GM18507 (cell line): Measurements from ENCODE around the gene FOXD4L4.
"Not testable (repeated sequence)": the region's sequence is repeated elsewhere in the genome, so short reads cannot be mapped to it uniquely, and the experiment has no call there.

Experiments
- DNase-seq: peaks from one replicate; pipeline ENCODE4 v3.0.0; 2011; ENCODE audit warnings: low read depth; ENCODE audit not compliant: insufficient read length; ENCODE audit errors: extremely low spot score
- FAIRE-seq: peaks from 2 replicates; lab custom pipeline; 2011; peaks lifted over from hg19 to GRCh38; lab: Jason Lieb, UNC

The FOXD4L4 gene

GRCh38 chr9:65737096-65737564 is at the start of gene FOXD4L4:
FOXD4L4 (plus strand) TSS chr9:65737146; CDS start chr9:65737146, 0 bp downstream.
- not testable (repeated sequence) for FAIRE-seq

GRCh38 chr9:65703550-65703949 is 33.4 kb upstream of the FOXD4L4 start:
- DNase-seq, FAIRE-seq: not testable (repeated sequence)

More at GRCh38 chr9:65737096-65737564, at the start of gene FOXD4L4:
- DNase-seq = not testable (repeated sequence)

GRCh38 chr9:65714445-65714844 is 22.5 kb upstream of the FOXD4L4 start:
- not testable (repeated sequence) for DNase-seq, FAIRE-seq

- DNase-seq, FAIRE-seq: not testable (repeated sequence)
Observed at GRCh38 chr9:65738133-65738532, 1.2 kb downstream of the FOXD4L4 start.
